H9 (cell line): ENCODE measurements around the gene AGXT. TPM values are rescaled to one million over a fixed set of nuclear protein-coding genes. Genes with fewer than 3 reads are reported as not detected.

Experiments
- DNase-seq: peaks from one replicate; pipeline ENCODE4 v3.0.0-alpha.2; 2017
- H2AFZ ChIP-seq: one replicate; pipeline ENCODE4 v1.6.1; 2013; ENCODE audit warnings: mild to moderate bottlenecking, low read length, control low read depth, moderate library complexity
- H2AK5ac ChIP-seq: 2 replicates; pipeline ENCODE4 v1.6.1; 2013; ENCODE audit warnings: low read length, control low read depth, mixed read lengths; ENCODE audit not compliant: insufficient read length
- H2BK120ac ChIP-seq: one replicate; pipeline ENCODE4 v1.6.1; 2013; ENCODE audit warnings: low read depth, mild to moderate bottlenecking, low read length, control low read depth, inconsistent platforms; ENCODE audit not compliant: poor library complexity, severe bottlenecking
- H2BK12ac ChIP-seq: 2 replicates; pipeline ENCODE4 v1.6.1; 2013; ENCODE audit warnings: low read length, control low read depth, mixed read lengths, low read depth; ENCODE audit not compliant: insufficient read length
- H2BK15ac ChIP-seq: 2 replicates; pipeline ENCODE4 v1.6.1; 2013; ENCODE audit warnings: low read depth, low read length, control low read depth
- H2BK20ac ChIP-seq: one replicate; pipeline ENCODE4 v1.6.1; 2013; ENCODE audit warnings: low read depth, mild to moderate bottlenecking, low read length, control low read depth, inconsistent platforms; ENCODE audit not compliant: poor library complexity, severe bottlenecking
- H2BK5ac ChIP-seq: 2 replicates; pipeline ENCODE4 v1.6.1; 2013; ENCODE audit warnings: low read length, control low read depth, mixed read lengths; ENCODE audit not compliant: insufficient read length
- H3K14ac ChIP-seq: 2 replicates; pipeline ENCODE4 v1.6.1; 2013; ENCODE audit warnings: low read length, control low read depth; ENCODE audit not compliant: insufficient read depth
- H3K18ac ChIP-seq: 2 replicates; pipeline ENCODE4 v1.6.1; 2013; ENCODE audit warnings: low read depth, mild to moderate bottlenecking, mixed read lengths, low read length, control low read depth; ENCODE audit not compliant: insufficient read length
- H3K23ac ChIP-seq: 2 replicates; pipeline ENCODE4 v1.6.1; 2013; ENCODE audit warnings: low read length, control low read depth, mixed read lengths, low read depth; ENCODE audit not compliant: insufficient read length
- H3K23me2 ChIP-seq: 2 replicates; pipeline ENCODE4 v1.6.1; 2013; ENCODE audit warnings: low read depth, mild to moderate bottlenecking, mixed read lengths, low read length, control low read depth; ENCODE audit not compliant: insufficient read length, poor library complexity, severe bottlenecking
- H3K27ac ChIP-seq: 2 replicates; pipeline ENCODE4 v1.5.1; 2013; ENCODE audit warnings: low read length, control low read depth, mixed read lengths, low read depth; ENCODE audit not compliant: insufficient read length
- H3K27me3 ChIP-seq: 2 replicates; pipeline ENCODE4 v1.6.1; 2013; ENCODE audit warnings: low read length, control low read depth, inconsistent platforms; ENCODE audit not compliant: insufficient read depth
- H3K4ac ChIP-seq: 2 replicates; pipeline ENCODE4 v1.6.1; 2013; ENCODE audit warnings: low read depth, mild to moderate bottlenecking, control low read depth, inconsistent platforms, low read length, moderate library complexity
- H3K4me1 ChIP-seq: 2 replicates; pipeline ENCODE4 v1.6.1; 2013; ENCODE audit warnings: low read length, control low read depth, inconsistent platforms; ENCODE audit not compliant: insufficient read depth
- H3K4me2 ChIP-seq: 2 replicates; pipeline ENCODE4 v1.6.1; 2013; ENCODE audit warnings: low read length, control low read depth, mixed read lengths; ENCODE audit not compliant: insufficient read length, insufficient read depth
- H3K56ac ChIP-seq: 2 replicates; pipeline ENCODE4 v1.6.1; 2013; ENCODE audit warnings: low read depth, mild to moderate bottlenecking, mixed read lengths, low read length, control low read depth; ENCODE audit not compliant: insufficient read length
- H3K79me1 ChIP-seq: 2 replicates; pipeline ENCODE4 v1.6.1; 2013; ENCODE audit warnings: low read depth, mild to moderate bottlenecking, moderate library complexity, low read length, control low read depth, inconsistent platforms; ENCODE audit not compliant: insufficient read depth, poor library complexity, severe bottlenecking
- H3K79me2 ChIP-seq: 2 replicates; pipeline ENCODE4 v1.6.1; 2013; ENCODE audit warnings: low read length, control low read depth, inconsistent platforms; ENCODE audit not compliant: insufficient read depth
- H3K9ac ChIP-seq: 2 replicates; pipeline ENCODE4 v1.6.1; 2013; ENCODE audit warnings: low read length, control low read depth, mixed read lengths; ENCODE audit not compliant: insufficient read length; ENCODE audit errors: extremely low read depth
- H3K9me3 ChIP-seq: one replicate; pipeline ENCODE4 v1.6.1; 2013; ENCODE audit warnings: low read depth, low read length, inconsistent platforms; ENCODE audit not compliant: control insufficient read depth
- H3T11ph ChIP-seq: one replicate; pipeline ENCODE4 v1.6.1; 2013; ENCODE audit warnings: mild to moderate bottlenecking, low read length, control low read depth, inconsistent platforms
- H4K20me1 ChIP-seq: one replicate; pipeline ENCODE4 v1.6.1; 2013; ENCODE audit not compliant: control insufficient read depth, insufficient read length, insufficient read depth
- H4K5ac ChIP-seq: 2 replicates; pipeline ENCODE4 v1.6.1; 2013; ENCODE audit warnings: low read depth, mild to moderate bottlenecking, mixed read lengths, low read length, control low read depth; ENCODE audit not compliant: insufficient read length
- H4K8ac ChIP-seq: replicated peaks from 2 replicates; pipeline ENCODE4 v1.6.1; 2013; ENCODE audit warnings: low read length, control low read depth, mixed read lengths, low read depth; ENCODE audit not compliant: insufficient read length
- H4K91ac ChIP-seq: 2 replicates; pipeline ENCODE4 v1.6.1; 2013; ENCODE audit warnings: low read depth, mild to moderate bottlenecking, moderate library complexity, mixed read lengths, low read length, control low read depth; ENCODE audit not compliant: insufficient read length
- H3K27ac Mint-ChIP-seq, 3 experiments: 2 replicates in 2 of 3; 3 replicates in 1 of 3; pipeline ENCODE4 v1.8.0; 2020 to 2021; ENCODE audit warnings: mixed read lengths in 3 of 3, mild to moderate bottlenecking in 1 of 3, moderate library complexity in 1 of 3
- H3K27me3 Mint-ChIP-seq: 2 replicates; pipeline ENCODE4 v1.8.0; 2021; ENCODE audit warnings: low read depth, mild to moderate bottlenecking, moderate library complexity, mixed read lengths
- H3K36me3 Mint-ChIP-seq, 3 experiments: 2 replicates in 2 of 3; 3 replicates in 1 of 3; pipeline ENCODE4 v1.8.0; 2020 to 2021; ENCODE audit warnings: low read depth in 3 of 3, mixed read lengths in 3 of 3; ENCODE audit not compliant: insufficient read depth in 1 of 3
- H3K4me1 Mint-ChIP-seq, 2 experiments: 2 replicates each; pipeline ENCODE4 v1.8.0; 2020; ENCODE audit warnings: mixed read lengths in 2 of 2
- H3K4me3 Mint-ChIP-seq, 2 experiments: 2 replicates in 1 of 2; 3 replicates in 1 of 2; pipeline ENCODE4 v1.8.0; 2020 to 2021; ENCODE audit warnings: mild to moderate bottlenecking in 2 of 2, mixed read lengths in 2 of 2, moderate library complexity in 1 of 2
- H3K9me3 Mint-ChIP-seq, 2 experiments: 2 replicates in 1 of 2; 3 replicates in 1 of 2; pipeline ENCODE4 v1.8.0; 2020; ENCODE audit warnings: mild to moderate bottlenecking in 2 of 2, mixed read lengths in 2 of 2, moderate library complexity in 1 of 2
- CTCF ChIP-seq: fragments of 200-600 bp; sonication (generic); conservative IDR thresholded peaks from 3 replicates; pipeline ENCODE4 v1.8.0; 2021; ENCODE audit warnings: antibody characterized with exemption, mild to moderate bottlenecking
- WGBS: extraction: QIAGEN DNeasy Blood & Tissue Kit; methylation state at CpG from one replicate; pipeline ENCODE4 v1.1.7; 2013; ENCODE audit warnings: missing lambda C conversion rate, low lambda C conversion rate, mixed read lengths; ENCODE audit not compliant: insufficient read length; ENCODE audit errors: extremely low coverage; 5-methylcytosine and 5-hydroxymethylcytosine counted together
- total RNA-seq: library from RNA; stranded (reverse); gene quantifications from 2 replicates; pipeline ENCODE4 v1.2.1, GENCODE V29; 2021

The AGXT gene
- total RNA-seq, 1 experiment from 2014 or later, result not detected

GRCh38 chr2:240918258-240919091 lies 49.9 kb downstream of the AGXT start:
- H2BK15ac ChIP-seq, result no peak overlapping the region
- H3K23ac ChIP-seq, result no peak overlapping the region
- Mint-ChIP-seq H3K27me3 (peaks cover 12% of the 10 kb centered on the region), H3K4me1 (peaks cover 2 to 6% of the 10 kb centered on the region in 2 experiments; a peak in 2 of 4 replicates), H3K36me3 (no peaks in the 10 kb centered on the region), H3K9me3 (no peaks in the 10 kb centered on the region), H3K27ac (no peak overlapping the region), H3K4me3 (no peak overlapping the region)
- no peak overlapping the region for H2BK5ac ChIP-seq
- no peaks in the 10 kb centered on the region for H3K27me3 ChIP-seq
- no peak overlapping the region for H2BK20ac ChIP-seq
- H4K91ac ChIP-seq, result no peak overlapping the region
- H3T11ph ChIP-seq, result no peak overlapping the region
- WGBS, result no CpG with 5 or more reads among the region's 36 CpGs
- H3K27ac ChIP-seq, result no peak overlapping the region
- DNase-seq, result peak; percentile 20
- H3K4ac ChIP-seq, result no peak overlapping the region
- H3K14ac ChIP-seq, result no peak overlapping the region
- no peaks in the 10 kb centered on the region for H3K23me2 ChIP-seq
- H2AFZ ChIP-seq, result no peak overlapping the region
- no peak overlapping the region for H3K18ac ChIP-seq
- no peak overlapping the region for H2BK120ac ChIP-seq
- TF ChIP-seq CTCF, result no peak
- H3K4me1 ChIP-seq, result no peaks in the 10 kb centered on the region
- H2BK12ac ChIP-seq, result no peak overlapping the region
- H3K79me1 ChIP-seq, result no peaks in the 10 kb centered on the region
- no peak overlapping the region for H2AK5ac ChIP-seq
- H3K4me2 ChIP-seq, result no peak overlapping the region
- H4K5ac ChIP-seq, result no peak overlapping the region
- H4K8ac ChIP-seq, result no peak overlapping the region
- H3K9me3 ChIP-seq, result no peaks in the 10 kb centered on the region
- H3K9ac ChIP-seq, result no peak overlapping the region
- no peak overlapping the region for H3K56ac ChIP-seq
- H3K79me2 ChIP-seq, result no peaks in the 10 kb centered on the region
- H4K20me1 ChIP-seq, result no peaks in the 10 kb centered on the region
